Astrocyte of the hippocampus (primary cell): ENCODE data around the gene SGSH.

Experiments used
- DNase-seq: peaks from one replicate; pipeline ENCODE4 v3.0.0; 2011; ENCODE audit warnings: low read depth, low spot score

The SGSH gene

GRCh38 chr17:80227156-80227555 lies 7.0 kb upstream of the SGSH start:
- DNase-seq: no peak

GRCh38 chr17:80225230-80225629 lies 5.1 kb upstream of the SGSH start:
- DNase-seq: no peak

GRCh38 chr17:80224683-80225082 lies 4.5 kb upstream of the SGSH start:
- no peak for DNase-seq

- DNase-seq: no peak
These were observed 3.8 kb upstream of the SGSH start for GRCh38 chr17:80223838-80224497.

GRCh38 chr17:80223142-80223815 lies 3.1 kb upstream of the SGSH start:
- DNase-seq: no peak

GRCh38 chr17:80222376-80223141 lies 2.4 kb upstream of the SGSH start:
- DNase-seq: no peak

- DNase-seq: no peak
These were observed 1.4 kb upstream of the SGSH start for GRCh38 chr17:80221351-80222105.

GRCh38 chr17:80220736-80221215 lies 643 bp upstream of the SGSH start:
- peak; percentile 39 for DNase-seq

- DNase-seq: no peak
These were observed 425 bp downstream of the SGSH start for GRCh38 chr17:80219763-80220053.

GRCh38 chr17:80219013-80219762 lies 945 bp downstream of the SGSH start:
- peak; percentile 96 for DNase-seq

- no peak for DNase-seq
These were observed 1.7 kb downstream of the SGSH start for GRCh38 chr17:80218391-80218790.

GRCh38 chr17:80217703-80218362 lies 2.3 kb downstream of the SGSH start:
- DNase-seq: no peak

GRCh38 chr17:80216473-80217456 lies 3.4 kb downstream of the SGSH start:
- DNase-seq: no peak

- no peak for DNase-seq
These were observed 5.3 kb downstream of the SGSH start for GRCh38 chr17:80214878-80215210.

GRCh38 chr17:80214012-80214877 lies 5.9 kb downstream of the SGSH start:
- no peak for DNase-seq

GRCh38 chr17:80213643-80213975 lies 6.5 kb downstream of the SGSH start:
- no peak for DNase-seq

- DNase-seq: no peak
These were observed 7.0 kb downstream of the SGSH start for GRCh38 chr17:80212962-80213642.

- DNase-seq: no peak
These were observed 7.6 kb downstream of the SGSH start for GRCh38 chr17:80212511-80212910.
